GM12872 (cell line): ENCODE results near the gene NT5E.

ENCODE experiments used
- TF ChIP-seq, protein P1 (sequence below): IDR thresholded peaks from 3 replicates; pipeline ENCODE4 v1.5.1; 2011; ENCODE audit warnings: low read depth, mild to moderate bottlenecking, low read length, moderate library complexity; ENCODE audit not compliant: insufficient read depth

Gene NT5E

GRCh38 chr6:85404564-85405174, 45.2 kb upstream of the NT5E start:
- TF ChIP-seq, protein P1, sequence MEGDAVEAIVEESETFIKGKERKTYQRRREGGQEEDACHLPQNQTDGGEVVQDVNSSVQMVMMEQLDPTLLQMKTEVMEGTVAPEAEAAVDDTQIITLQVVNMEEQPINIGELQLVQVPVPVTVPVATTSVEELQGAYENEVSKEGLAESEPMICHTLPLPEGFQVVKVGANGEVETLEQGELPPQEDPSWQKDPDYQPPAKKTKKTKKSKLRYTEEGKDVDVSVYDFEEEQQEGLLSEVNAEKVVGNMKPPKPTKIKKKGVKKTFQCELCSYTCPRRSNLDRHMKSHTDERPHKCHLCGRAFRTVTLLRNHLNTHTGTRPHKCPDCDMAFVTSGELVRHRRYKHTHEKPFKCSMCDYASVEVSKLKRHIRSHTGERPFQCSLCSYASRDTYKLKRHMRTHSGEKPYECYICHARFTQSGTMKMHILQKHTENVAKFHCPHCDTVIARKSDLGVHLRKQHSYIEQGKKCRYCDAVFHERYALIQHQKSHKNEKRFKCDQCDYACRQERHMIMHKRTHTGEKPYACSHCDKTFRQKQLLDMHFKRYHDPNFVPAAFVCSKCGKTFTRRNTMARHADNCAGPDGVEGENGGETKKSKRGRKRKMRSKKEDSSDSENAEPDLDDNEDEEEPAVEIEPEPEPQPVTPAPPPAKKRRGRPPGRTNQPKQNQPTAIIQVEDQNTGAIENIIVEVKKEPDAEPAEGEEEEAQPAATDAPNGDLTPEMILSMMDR: no peak

GRCh38 chr6:85405175-85405852, 44.6 kb upstream of the NT5E start:
- TF ChIP-seq, protein P1: no peak

DNA sequence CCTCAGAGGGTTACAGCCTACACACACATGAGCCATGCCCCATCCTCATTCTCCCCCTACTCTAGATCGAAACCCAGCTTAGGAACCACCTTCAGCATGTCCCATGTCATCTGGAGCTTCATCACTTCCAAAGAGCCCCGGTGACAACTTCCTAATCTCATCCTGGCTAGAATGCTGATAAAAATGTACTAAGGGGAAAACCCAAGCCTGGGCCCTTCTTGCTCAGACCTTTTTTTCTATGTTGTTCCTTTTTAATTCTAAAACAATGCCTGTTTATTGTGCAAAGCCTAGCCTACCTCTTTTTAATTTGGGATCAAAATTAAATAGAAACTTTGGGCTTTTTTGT, 44.1 kb upstream of the NT5E start:
- TF ChIP-seq, protein P1: no peak

- TF ChIP-seq, protein P1: no peak
Observed at GRCh38 chr6:85406641-85407075, 43.2 kb upstream of the NT5E start.

- TF ChIP-seq, protein P1: no peak
Observed at GRCh38 chr6:85408039-85408438, 41.8 kb upstream of the NT5E start.

DNA sequence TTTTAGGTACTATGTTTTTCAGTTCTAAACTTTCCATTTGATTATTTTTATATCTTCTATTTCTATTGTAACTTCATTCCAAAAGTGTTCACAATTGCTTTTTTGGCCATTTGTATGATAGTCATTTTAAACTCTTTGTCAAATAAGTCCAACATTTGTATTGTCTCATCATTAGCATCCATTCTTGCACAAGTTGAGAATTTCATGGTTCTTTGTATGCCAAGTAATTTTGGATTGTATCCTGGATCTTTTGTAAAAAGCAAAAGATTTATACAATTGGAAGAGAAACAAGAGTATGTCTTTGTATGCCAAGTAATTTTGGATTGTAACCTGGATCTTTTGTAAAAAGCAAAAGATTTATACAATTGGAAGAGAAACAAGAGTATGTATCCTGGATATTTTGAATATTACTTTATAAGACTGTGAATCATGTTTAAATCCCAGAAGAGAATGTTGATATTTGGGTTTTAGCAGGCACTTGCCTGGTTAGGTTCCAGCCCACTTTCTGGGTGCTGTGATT, 36.9 kb upstream of the NT5E start:
- TF ChIP-seq, protein P1: no peak

DNA sequence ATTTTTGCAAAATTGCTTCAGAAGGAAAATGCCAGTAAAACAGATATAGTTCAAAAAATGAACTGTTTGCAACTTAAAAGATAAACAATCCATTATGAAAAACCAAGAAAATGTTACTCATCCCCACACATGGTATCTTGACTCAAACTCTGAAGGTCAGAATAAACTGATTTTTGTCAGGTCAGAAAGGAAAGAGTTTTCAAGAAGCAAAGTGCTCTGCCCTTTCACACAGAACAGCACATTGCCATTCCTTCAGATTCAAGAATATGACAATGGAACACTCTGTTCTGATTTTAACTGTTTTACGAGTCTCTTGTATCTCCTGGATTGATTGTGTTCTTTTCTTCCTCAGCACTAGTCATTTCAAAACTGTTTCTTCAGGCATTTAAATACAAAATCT, 33.8 kb upstream of the NT5E start:
- TF ChIP-seq, protein P1: no peak
